ENCODE data around the gene ESYT3.

The ESYT3 gene

GRCh38 chr3:138407236-138407907, 27.0 kb upstream of the ESYT3 start:
- TF ChIP-seq TEAD4 (IDR thresholded peaks at IDR 0.05): no peak
- TF ChIP-seq REST (IDR thresholded peaks at IDR 0.05; ENCODE audit: low read depth): no peak
- no peak for TF ChIP-seq EP300 (IDR thresholded peaks at IDR 0.05; ENCODE audit: borderline replicate concordance)

GRCh38 chr3:138408751-138409570, 25.5 kb upstream of the ESYT3 start:
- no peak for TF ChIP-seq TAF1 (IDR thresholded peaks at IDR 0.05; ENCODE audit: low read depth)
- TF ChIP-seq ZBTB7A (IDR thresholded peaks at IDR 0.05; ENCODE audit: low read depth): no peak
- no peak for TF ChIP-seq TEAD4 (IDR thresholded peaks at IDR 0.05)
- TF ChIP-seq NFIC (IDR thresholded peaks at IDR 0.05): no peak
- no peak for TF ChIP-seq EP300 (IDR thresholded peaks at IDR 0.05; ENCODE audit: borderline replicate concordance)

GRCh38 chr3:138412821-138413551, 21.4 kb upstream of the ESYT3 start:
- TF ChIP-seq CEBPB (IDR thresholded peaks at IDR 0.05) (no peak), RAD21 (IDR thresholded peaks at IDR 0.05; ENCODE audit: low read depth) (no peak), FOXM1 (IDR thresholded peaks at IDR 0.05; ENCODE audit: borderline replicate concordance, low read depth) (no peak), ZBTB7A (IDR thresholded peaks at IDR 0.05; ENCODE audit: low read depth) (no peak), TAF1 (IDR thresholded peaks at IDR 0.05; ENCODE audit: low read depth) (no peak), NFIC (IDR thresholded peaks at IDR 0.05) (no peak)

- TF ChIP-seq RAD21 (IDR thresholded peaks at IDR 0.05; ENCODE audit: low read depth) (peak; percentile 87), NFIC (IDR thresholded peaks at IDR 0.05) (no peak), TCF12 (IDR thresholded peaks at IDR 0.05; ENCODE audit: low read depth) (no peak)
Measured at GRCh38 chr3:138417559-138417982, 16.8 kb upstream of the ESYT3 start.

GRCh38 chr3:138418601-138419206, 15.7 kb upstream of the ESYT3 start:
- TF ChIP-seq REST (IDR thresholded peaks at IDR 0.05; ENCODE audit: low read depth): no peak
- no peak for TF ChIP-seq TAF1 (IDR thresholded peaks at IDR 0.05; ENCODE audit: low read depth)
- TF ChIP-seq EGR1 (IDR thresholded peaks at IDR 0.05): no peak
- no peak for TF ChIP-seq CREB1 (IDR thresholded peaks at IDR 0.05; ENCODE audit: low read depth)
- no peak for TF ChIP-seq CEBPB (IDR thresholded peaks at IDR 0.05)
- no peak for TF ChIP-seq USF1 (IDR thresholded peaks at IDR 0.05)
- TF ChIP-seq EP300 (IDR thresholded peaks at IDR 0.05; ENCODE audit: borderline replicate concordance): no peak
- no peak for TF ChIP-seq MAX (IDR thresholded peaks at IDR 0.05)
- TF ChIP-seq RAD21 (IDR thresholded peaks at IDR 0.05; ENCODE audit: low read depth): no peak
- TF ChIP-seq FOXM1 (IDR thresholded peaks at IDR 0.05; ENCODE audit: borderline replicate concordance, low read depth): no peak
- no peak for TF ChIP-seq TEAD4 (IDR thresholded peaks at IDR 0.05)
- TF ChIP-seq NFIC (IDR thresholded peaks at IDR 0.05): no peak
- no peak for TF ChIP-seq ZBTB7A (IDR thresholded peaks at IDR 0.05; ENCODE audit: low read depth)
- TF ChIP-seq TCF12 (IDR thresholded peaks at IDR 0.05; ENCODE audit: low read depth): no peak

- TF ChIP-seq TAF1 (IDR thresholded peaks at IDR 0.05; ENCODE audit: low read depth) (no peak), MAX (IDR thresholded peaks at IDR 0.05) (no peak), FOXM1 (IDR thresholded peaks at IDR 0.05; ENCODE audit: borderline replicate concordance, low read depth) (no peak), USF1 (IDR thresholded peaks at IDR 0.05) (no peak), TCF12 (IDR thresholded peaks at IDR 0.05; ENCODE audit: low read depth) (no peak), REST (IDR thresholded peaks at IDR 0.05; ENCODE audit: low read depth) (no peak), TEAD4 (IDR thresholded peaks at IDR 0.05) (no peak), ZBTB7A (IDR thresholded peaks at IDR 0.05; ENCODE audit: low read depth) (no peak), EGR1 (IDR thresholded peaks at IDR 0.05) (no peak), RAD21 (IDR thresholded peaks at IDR 0.05; ENCODE audit: low read depth) (no peak), CEBPB (IDR thresholded peaks at IDR 0.05) (no peak), EP300 (IDR thresholded peaks at IDR 0.05; ENCODE audit: borderline replicate concordance) (no peak), NFIC (IDR thresholded peaks at IDR 0.05) (no peak), CREB1 (IDR thresholded peaks at IDR 0.05; ENCODE audit: low read depth) (no peak), YY1 (IDR thresholded peaks at IDR 0.05; ENCODE audit: low read depth) (no peak)
Measured at GRCh38 chr3:138423316-138423715, 11.1 kb upstream of the ESYT3 start.

All from Ishikawa (cell line).